Uterus (tissue), 4 donors: ENCODE measurements around the gene KIF24. TPM values are rescaled to one million over a fixed set of nuclear protein-coding genes. Genes with fewer than 3 reads are reported as not detected.
"Not testable (repeated sequence)": the region's sequence is repeated elsewhere in the genome, so short reads cannot be mapped to it uniquely, and the experiment has no call there.

Source experiments
- DNase-seq, 2 donors: peaks; one replicate each; pipeline ENCODE4 v3.0.0-alpha.2; 2019 to 2020
- H3K27ac ChIP-seq, 2 donors: fragments of 200-600 bp; sonication (generic); 1 replicate in 1 of 2; 2 replicates in 1 of 2; pipeline ENCODE4 v1.5.1; 2016 to 2018
- H3K27me3 ChIP-seq, 2 donors: fragments of 200-600 bp; sonication (generic); one replicate each; pipeline ENCODE4 v1.5.1; 2018 to 2019; ENCODE audit warnings: control low read depth in 1 of 2
- H3K36me3 ChIP-seq, 2 donors: fragments of 200-600 bp; sonication (generic); one replicate each; pipeline ENCODE4 v1.5.1; 2019; ENCODE audit warnings: control low read depth in 1 of 2
- H3K4me1 ChIP-seq, 2 donors: fragments of 200-600 bp; sonication (generic); one replicate each; pipeline ENCODE4 v1.5.1; 2018 to 2019; ENCODE audit warnings: control low read depth in 1 of 2
- H3K4me3 ChIP-seq, 2 donors: fragments of 200-600 bp; sonication (generic); 1 replicate in 1 of 2; 2 replicates in 1 of 2; pipeline ENCODE4 v1.5.1; 2018 to 2019; ENCODE audit warnings: mild to moderate bottlenecking in 1 of 2
- H3K9me3 ChIP-seq, 2 donors: fragments of 200-600 bp; sonication (generic); one replicate each; pipeline ENCODE4 v1.5.1; 2019; ENCODE audit warnings: control low read depth in 1 of 2
- POLR2A ChIP-seq, 2 donors: fragments of 450-650 bp; IDR thresholded peaks; one replicate each; pipeline ENCODE4 v1.6.1; 2016; ENCODE audit warnings: antibody characterized with exemption in 2 of 2, mild to moderate bottlenecking in 1 of 2, moderate library complexity in 1 of 2
- intact Hi-C: fragments of 100-400 bp; cut with DNase I; formaldehyde crosslinking; loops from one replicate; pipeline ENCODE4 v1.15.1; 2023; ENCODE audit warnings: low total_unique reads
- total RNA-seq, 4 donors: library from RNA; depleted of rRNA in 3 of 4; stranded (reverse); fragments of >200 nt in 3 of 4; gene quantifications; one replicate each; pipeline versions ENCODE4 v1.1.0 to v1.2.4, GENCODE V29; 2014 to 2023
- TF ChIP-seq, protein P1 (sequence below), 4 experiments: fragments of 200-600 bp in 2 of 4; fragments of 450-650 bp in 2 of 4; sonication (generic) in 2 of 4; IDR thresholded peaks; one replicate each; pipeline ENCODE4 v1.5.1; 2016 to 2019; ENCODE audit warnings: antibody characterized with exemption in 4 of 4, mild to moderate bottlenecking in 2 of 4, moderate library complexity in 1 of 4
- donor health status: DM: yes; HTN: yes; CAD: no.

KIF24 gene
- total RNA-seq, 4 donors from 2014 or later = 1.2 to 6.1 (median 1.5) TPM

DNA sequence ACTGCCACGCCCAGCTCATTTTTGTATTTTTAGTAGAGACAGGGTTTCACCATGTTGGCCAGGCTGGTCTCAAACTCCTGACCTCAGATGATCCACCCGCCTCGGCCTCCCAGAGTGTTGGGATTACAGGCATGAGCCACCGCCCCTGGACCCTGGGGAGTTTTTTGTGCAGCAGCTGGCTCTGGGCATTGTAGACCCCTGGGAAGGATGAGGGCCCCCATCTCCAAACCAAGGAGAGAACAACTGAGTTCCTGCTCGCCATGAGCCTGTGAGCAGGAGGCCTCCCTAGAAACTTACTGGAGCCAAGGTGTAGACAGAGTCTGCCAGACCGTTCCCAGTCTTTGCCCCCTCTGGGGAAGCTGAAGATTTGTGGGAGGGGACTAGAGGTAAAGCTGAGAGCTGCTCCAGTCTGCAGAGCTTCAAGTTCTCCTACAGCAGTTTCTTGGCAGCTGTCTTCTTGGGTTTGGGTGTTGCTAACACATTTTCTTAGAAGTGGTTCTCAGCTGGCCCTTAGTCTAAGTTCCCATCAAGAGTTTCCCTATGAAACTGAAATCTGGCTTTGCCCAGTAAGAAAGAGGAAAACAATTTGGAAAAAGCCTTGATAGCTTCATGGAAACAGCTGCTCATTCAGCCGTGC lies 12.7 kb upstream of the KIF24 start:
- H3K27me3 ChIP-seq = no peaks in the 10 kb centered on the region
- no peaks in the 10 kb centered on the region for H3K4me1 ChIP-seq
- intact Hi-C loops = no loop called here
- no peaks in the 10 kb centered on the region for H3K36me3 ChIP-seq
- no peak for DNase-seq
- TF ChIP-seq, protein P1, sequence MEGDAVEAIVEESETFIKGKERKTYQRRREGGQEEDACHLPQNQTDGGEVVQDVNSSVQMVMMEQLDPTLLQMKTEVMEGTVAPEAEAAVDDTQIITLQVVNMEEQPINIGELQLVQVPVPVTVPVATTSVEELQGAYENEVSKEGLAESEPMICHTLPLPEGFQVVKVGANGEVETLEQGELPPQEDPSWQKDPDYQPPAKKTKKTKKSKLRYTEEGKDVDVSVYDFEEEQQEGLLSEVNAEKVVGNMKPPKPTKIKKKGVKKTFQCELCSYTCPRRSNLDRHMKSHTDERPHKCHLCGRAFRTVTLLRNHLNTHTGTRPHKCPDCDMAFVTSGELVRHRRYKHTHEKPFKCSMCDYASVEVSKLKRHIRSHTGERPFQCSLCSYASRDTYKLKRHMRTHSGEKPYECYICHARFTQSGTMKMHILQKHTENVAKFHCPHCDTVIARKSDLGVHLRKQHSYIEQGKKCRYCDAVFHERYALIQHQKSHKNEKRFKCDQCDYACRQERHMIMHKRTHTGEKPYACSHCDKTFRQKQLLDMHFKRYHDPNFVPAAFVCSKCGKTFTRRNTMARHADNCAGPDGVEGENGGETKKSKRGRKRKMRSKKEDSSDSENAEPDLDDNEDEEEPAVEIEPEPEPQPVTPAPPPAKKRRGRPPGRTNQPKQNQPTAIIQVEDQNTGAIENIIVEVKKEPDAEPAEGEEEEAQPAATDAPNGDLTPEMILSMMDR (IDR thresholded peaks at IDR 0.05) = no peak
- no peak for TF ChIP-seq POLR2A (IDR thresholded peaks at IDR 0.05)
- H3K9me3 ChIP-seq = no peaks in the 10 kb centered on the region
- H3K4me3 ChIP-seq = no peak overlapping the region
- H3K27ac ChIP-seq = no peak overlapping the region

DNA sequence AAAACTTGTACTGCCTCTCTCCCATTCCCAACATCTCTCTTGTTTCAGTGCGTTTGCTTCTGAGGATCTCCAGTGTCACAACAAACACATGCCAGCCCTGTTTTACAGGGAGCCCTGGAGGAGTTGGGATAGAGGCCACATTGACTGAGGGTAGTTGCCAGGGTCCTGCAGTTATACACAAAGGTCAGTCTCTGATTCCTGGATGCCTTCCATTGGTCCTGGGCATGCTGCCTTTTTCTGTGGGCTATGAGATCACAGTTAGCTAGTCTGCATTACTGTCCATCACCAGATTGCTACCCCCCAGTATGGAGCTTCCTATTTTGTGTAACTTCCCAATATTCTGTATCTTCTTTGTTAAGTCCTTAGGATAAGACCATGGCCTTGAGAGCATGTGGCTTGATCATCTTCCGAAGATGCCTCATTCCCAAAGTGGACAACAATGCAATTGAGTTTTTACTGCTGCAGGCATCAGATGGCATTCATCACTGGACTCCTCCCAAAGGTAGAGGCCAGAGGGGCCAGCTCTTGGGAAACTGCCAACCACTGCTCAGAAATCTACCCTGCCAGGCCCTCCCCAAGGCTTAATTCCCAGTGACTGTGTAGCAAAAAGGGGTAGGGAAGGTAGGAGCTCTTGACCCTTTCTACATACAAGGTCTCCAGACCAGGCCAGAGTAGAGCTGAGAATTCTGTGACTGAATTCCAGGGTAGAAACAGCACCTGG lies 9.8 kb upstream of the KIF24 start:
- intact Hi-C loops = no loop called here
- H3K36me3 ChIP-seq = no peaks in the 10 kb centered on the region
- H3K4me1 ChIP-seq = no peaks in the 10 kb centered on the region
- H3K27ac ChIP-seq = no peak overlapping the region
- no peaks in the 10 kb centered on the region for H3K27me3 ChIP-seq
- no peak for DNase-seq
- H3K9me3 ChIP-seq = no peaks in the 10 kb centered on the region
- TF ChIP-seq POLR2A (IDR thresholded peaks at IDR 0.05) = no peak
- TF ChIP-seq, protein P1 (IDR thresholded peaks at IDR 0.05) = no peak
- no peak overlapping the region for H3K4me3 ChIP-seq

DNA sequence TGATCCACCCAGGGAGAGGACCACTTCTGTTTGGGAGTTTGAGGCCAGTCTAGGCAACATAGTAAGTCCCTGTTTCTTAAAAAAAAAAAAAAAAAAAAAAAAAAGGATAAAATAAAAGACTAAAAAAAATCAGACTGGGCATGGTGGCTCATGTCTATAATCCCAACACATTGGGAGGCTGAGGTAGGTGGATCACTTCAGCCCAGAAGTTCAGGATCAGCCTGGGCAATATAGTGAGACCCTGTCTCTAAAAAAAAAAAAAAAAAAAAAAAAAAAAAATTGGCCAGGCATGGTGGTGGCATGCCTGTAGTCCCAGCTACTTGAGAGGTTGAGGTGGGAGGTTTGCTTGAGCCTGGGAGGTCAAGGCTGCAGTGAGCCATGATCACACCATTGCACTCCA lies 9.0 kb upstream of the KIF24 start:
- H3K36me3 ChIP-seq, H3K27me3 ChIP-seq, H3K9me3 ChIP-seq, H3K27ac ChIP-seq, intact Hi-C loops, H3K4me3 ChIP-seq, DNase-seq, H3K4me1 ChIP-seq: not testable (repeated sequence)

DNA sequence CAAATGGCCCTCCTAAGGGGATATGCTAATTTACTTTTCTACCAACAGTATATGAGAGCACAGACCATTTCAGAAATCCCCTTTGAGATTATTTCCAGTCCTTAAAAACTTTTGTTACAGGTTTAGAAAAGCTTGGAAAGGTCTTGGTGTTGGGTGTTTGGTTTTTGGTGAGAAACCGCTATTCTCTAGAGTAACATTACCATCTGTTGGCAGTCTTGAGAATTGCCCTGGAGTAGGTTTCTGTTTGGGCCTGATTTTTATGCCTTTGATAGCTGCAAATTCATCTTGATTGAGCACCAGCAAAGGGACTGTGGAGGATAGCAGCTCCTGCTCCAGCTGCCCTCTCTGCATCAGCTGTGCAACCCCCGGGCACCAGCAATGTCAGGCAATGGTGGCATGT lies 8.3 kb upstream of the KIF24 start:
- intact Hi-C loops = no loop called here
- H3K4me3 ChIP-seq = no peak overlapping the region
- no peak for DNase-seq
- H3K4me1 ChIP-seq = no peaks in the 10 kb centered on the region
- H3K36me3 ChIP-seq = no peaks in the 10 kb centered on the region
- TF ChIP-seq, protein P1 (IDR thresholded peaks at IDR 0.05) = no peak
- no peak for TF ChIP-seq POLR2A (IDR thresholded peaks at IDR 0.05)
- no peak overlapping the region for H3K27ac ChIP-seq
- H3K9me3 ChIP-seq = no peaks in the 10 kb centered on the region
- no peaks in the 10 kb centered on the region for H3K27me3 ChIP-seq

DNA sequence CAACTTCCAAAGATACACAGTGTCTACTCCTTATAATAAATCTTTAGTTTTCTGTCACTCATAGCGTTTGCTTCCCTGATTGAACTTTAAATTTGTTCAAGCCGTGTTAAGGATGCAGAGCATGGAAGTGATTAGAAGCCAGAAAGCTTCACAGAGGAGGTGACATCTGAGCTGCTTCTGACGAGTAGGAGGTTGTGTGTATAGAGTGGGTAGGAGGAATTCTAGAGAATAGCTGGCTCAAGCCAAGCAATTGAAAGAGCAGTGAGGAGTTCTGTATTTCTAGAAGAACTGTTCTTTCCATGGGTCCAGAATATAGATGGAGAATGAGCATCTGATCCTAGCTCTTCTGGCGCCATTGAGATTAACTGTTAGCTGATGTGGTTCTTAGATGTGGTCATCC lies 6.3 kb upstream of the KIF24 start:
- intact Hi-C loops = no loop called here
- DNase-seq = no peak
- Histone ChIP-seq H3K27me3 (no peaks in the 10 kb centered on the region), H3K4me3 (no peak overlapping the region), H3K36me3 (no peaks in the 10 kb centered on the region), H3K4me1 (no peaks in the 10 kb centered on the region), H3K27ac (no peak overlapping the region), H3K9me3 (no peaks in the 10 kb centered on the region)
- no peak for TF ChIP-seq POLR2A (IDR thresholded peaks at IDR 0.05)
- TF ChIP-seq, protein P1 (IDR thresholded peaks at IDR 0.05) = no peak
